ENCODE results near the gene WDR74. TPM values are rescaled to one million over a fixed set of nuclear protein-coding genes. Genes with fewer than 3 reads are reported as not detected.
A peak's percentile ranks its signal among the peaks of the same experiment; 100 is the strongest.

The WDR74 gene
- total and polyA plus RNA-seq, 2 donors (not counting 1 experiment from before 2014, with no cell fraction given): 122 to 131 TPM

DNA sequence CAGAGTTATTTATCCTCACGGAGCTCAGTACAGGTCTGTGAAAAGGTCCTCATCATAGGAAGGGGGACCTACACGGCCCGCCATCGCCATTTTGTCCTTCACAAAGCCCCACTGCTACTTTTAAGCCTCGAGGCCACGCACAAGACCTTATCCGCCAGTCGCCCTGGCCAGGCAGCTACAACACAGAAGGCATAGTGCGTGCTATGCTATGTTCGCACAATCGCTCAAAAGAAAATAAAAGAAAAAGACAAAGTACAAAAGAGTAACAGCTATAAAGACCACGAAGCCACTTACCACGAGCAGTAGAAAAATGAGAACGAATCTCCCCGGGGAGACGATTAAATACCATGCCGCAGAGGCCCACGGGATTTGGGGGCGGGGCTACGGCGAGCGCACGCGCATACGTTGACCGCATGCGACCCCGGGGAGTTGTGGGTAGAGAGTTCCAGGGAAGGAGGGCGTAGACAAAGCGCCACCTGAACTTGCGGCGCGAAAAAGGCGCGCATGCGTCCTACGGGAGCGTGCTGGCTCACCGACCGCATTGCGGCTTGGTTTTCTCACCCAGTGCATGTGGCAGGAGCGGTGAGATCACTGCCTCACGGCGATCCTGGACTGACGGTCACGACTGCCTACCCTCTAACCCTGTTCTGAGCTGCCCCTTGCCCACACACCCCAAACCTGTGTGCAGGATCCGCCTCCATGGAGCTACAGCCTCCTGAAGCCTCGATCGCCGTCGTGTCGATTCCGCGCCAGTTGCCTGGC lies 16.4 kb upstream of the WDR74 start:
- no peaks in the 10 kb centered on the region for H3K9me3 ChIP-seq (ENCODE audit: control extremely low read depth in 1 of 3, control insufficient read depth in 2 of 3, insufficient read depth in 1 of 3, low read length in 2 of 3)
- DNase-seq (peak; percentile 99), ATAC-seq (ENCODE audit: low read depth) (peak; percentile 92)
- H3K4me3 ChIP-seq (ENCODE audit: control extremely low read depth in 1 of 5, extremely low read depth in 1 of 5, insufficient read depth in 1 of 5, low read depth in 2 of 5, low read length in 4 of 5): peak overlapping the region; percentile 68 to 100 (median 99)
- peak overlapping the region; percentile 95 for H3K4me2 ChIP-seq (replicated peaks; ENCODE audit: low read depth, low read length, poor library complexity, severe bottlenecking)
- WGBS (ENCODE audit: insufficient coverage): under 1% methylated on average over 54 of the region's 54 CpGs
- peaks cover 39 to 58% of the 10 kb centered on the region in 2 donors for H3K4me1 ChIP-seq (ENCODE audit: control insufficient read depth in 2 of 2, insufficient read depth in 2 of 2, low read length in 2 of 2)
- ChIA-PET CTCF (interaction anchor here (0.6 to 3.6 kb wide), 19 partner anchors 8 to 461 kb away, joined by 3 to 36 read pairs (median 5); partner anchors contain the start of genes HNRNPUL2, SLC3A2, STX5 and TEX54), POLR2A (interaction anchor here (0.5 to 5.2 kb wide), 18 partner anchors 15 to 265 kb away, joined by 3 to 159 read pairs (median 8); partner anchors contain the start of genes HNRNPUL2, LBHD1, SLC3A2 and STX5)
- peaks cover 26% of the 10 kb centered on the region for H4K20me1 ChIP-seq (ENCODE audit: control insufficient read depth, insufficient read depth, low read length, poor library complexity, severe bottlenecking)
- H3K27ac ChIP-seq (ENCODE audit: low read length in 2 of 2): peak overlapping the region; percentile 65 to 84
- peak overlapping the region; percentile 95 for H2AFZ ChIP-seq (ENCODE audit: insufficient read depth, low read depth, low read length, poor library complexity, severe bottlenecking)
- intact Hi-C loops (cut with micrococcal nuclease): loop anchor here (1.0 to 5.0 kb wide), 7 partner anchors 13 to 148 kb away; partner anchors contain the start of genes BSCL2, GNG3, HNRNPUL2 and NXF1
- H3K36me3 ChIP-seq (replicated peaks in 1 of 2; ENCODE audit: control extremely low read depth in 1 of 2, control insufficient read depth in 1 of 2, extremely low read depth in 1 of 2, insufficient read depth in 2 of 2, low read length in 1 of 2): peaks cover 17 to 39% of the 10 kb centered on the region in 2 experiments
- Mint-ChIP-seq H3K27ac (peak overlapping the region; percentile 98), H3K4me3 (peak overlapping the region; percentile 99), H3K27me3 (no peaks in the 10 kb centered on the region), H3K4me1 (peaks cover 60% of the 10 kb centered on the region), H3K9me3 (ENCODE audit: insufficient read depth) (no peaks in the 10 kb centered on the region)
- peaks cover 50% of the 10 kb centered on the region for H3K79me2 ChIP-seq (ENCODE audit: control insufficient read depth, insufficient read depth, low read length)
- TF ChIP-seq, protein P1, sequence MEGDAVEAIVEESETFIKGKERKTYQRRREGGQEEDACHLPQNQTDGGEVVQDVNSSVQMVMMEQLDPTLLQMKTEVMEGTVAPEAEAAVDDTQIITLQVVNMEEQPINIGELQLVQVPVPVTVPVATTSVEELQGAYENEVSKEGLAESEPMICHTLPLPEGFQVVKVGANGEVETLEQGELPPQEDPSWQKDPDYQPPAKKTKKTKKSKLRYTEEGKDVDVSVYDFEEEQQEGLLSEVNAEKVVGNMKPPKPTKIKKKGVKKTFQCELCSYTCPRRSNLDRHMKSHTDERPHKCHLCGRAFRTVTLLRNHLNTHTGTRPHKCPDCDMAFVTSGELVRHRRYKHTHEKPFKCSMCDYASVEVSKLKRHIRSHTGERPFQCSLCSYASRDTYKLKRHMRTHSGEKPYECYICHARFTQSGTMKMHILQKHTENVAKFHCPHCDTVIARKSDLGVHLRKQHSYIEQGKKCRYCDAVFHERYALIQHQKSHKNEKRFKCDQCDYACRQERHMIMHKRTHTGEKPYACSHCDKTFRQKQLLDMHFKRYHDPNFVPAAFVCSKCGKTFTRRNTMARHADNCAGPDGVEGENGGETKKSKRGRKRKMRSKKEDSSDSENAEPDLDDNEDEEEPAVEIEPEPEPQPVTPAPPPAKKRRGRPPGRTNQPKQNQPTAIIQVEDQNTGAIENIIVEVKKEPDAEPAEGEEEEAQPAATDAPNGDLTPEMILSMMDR (IDR thresholded peaks at IDR 0.05): no peak
- TF ChIP-seq EZH2 (IDR thresholded peaks at IDR 0.05; ENCODE audit: borderline replicate concordance, insufficient read depth, low read depth, low read length, poor library complexity, severe bottlenecking): no peak
- H3K9ac ChIP-seq (ENCODE audit: low read length): peak overlapping the region; percentile 97
- no peaks in the 10 kb centered on the region for H3K27me3 ChIP-seq (replicated peaks in 1 of 4; ENCODE audit: control extremely low read depth in 1 of 4, control insufficient read depth in 3 of 4, insufficient read depth in 4 of 4, low read length in 3 of 4)
